ENCODE data around the gene TMEM69.
"Not testable (repeated sequence)": the region's sequence is repeated elsewhere in the genome, so short reads cannot be mapped to it uniquely, and the experiment has no call there.

TMEM69 gene

DNA sequence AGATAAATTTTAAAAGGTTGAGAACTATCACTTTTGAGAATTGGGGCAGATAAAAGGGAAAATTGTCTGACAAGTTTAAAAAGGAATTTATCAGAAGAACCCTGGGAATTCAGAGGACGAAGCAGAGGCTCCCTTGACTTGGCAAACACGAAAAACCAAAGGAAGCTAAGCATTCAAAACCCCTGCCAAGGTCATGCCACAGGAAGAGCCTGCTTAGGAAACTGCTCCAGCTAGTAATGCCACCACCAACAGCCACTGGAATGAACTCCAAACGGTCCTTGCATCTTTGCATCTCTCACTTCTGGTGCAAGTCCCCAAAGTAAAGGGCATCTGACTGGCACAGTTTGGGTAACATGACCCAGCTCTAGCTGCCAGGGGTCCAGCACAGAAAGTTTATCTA, 8.9 kb upstream of the TMEM69 start:
- DNase-seq = no peak

DNA sequence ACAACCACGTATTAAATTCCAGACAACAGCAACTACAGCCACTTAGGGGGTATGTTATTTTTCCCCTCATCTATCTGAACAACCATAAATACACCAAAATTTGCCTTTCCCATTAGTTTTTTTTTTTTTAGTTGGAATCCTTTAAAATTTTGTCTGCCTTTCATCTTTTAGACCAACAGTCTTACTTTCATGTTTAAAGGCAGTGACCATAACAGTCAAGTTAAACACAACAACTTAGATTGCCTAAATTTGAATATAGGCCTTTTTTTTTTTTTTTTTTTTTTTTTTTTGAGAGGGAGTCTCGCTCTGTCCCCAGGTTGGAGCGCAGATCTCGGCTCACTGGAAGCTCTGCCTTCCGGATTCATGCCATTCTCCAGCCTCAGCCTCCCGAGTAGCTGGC, 5.0 kb upstream of the TMEM69 start:
- no peak for DNase-seq

DNA sequence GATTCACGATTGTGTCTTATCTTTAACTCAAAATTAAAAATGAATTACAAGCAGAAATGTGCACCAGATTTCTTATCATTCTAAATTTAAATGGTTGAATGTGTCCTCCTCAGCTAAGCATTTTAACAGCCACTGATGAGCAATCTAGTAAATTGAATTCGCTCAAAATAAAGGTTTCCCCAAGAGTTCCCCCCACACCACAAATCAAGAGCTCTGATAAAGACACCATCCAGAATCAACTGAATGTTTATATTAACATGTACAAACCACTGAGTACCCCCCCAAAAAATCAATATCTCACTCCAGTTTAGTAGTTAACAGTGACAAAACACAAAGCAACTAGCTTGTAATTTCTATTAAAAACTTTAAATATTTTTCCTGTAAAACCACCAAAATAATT, 3.6 kb upstream of the TMEM69 start:
- no peak for DNase-seq

DNA sequence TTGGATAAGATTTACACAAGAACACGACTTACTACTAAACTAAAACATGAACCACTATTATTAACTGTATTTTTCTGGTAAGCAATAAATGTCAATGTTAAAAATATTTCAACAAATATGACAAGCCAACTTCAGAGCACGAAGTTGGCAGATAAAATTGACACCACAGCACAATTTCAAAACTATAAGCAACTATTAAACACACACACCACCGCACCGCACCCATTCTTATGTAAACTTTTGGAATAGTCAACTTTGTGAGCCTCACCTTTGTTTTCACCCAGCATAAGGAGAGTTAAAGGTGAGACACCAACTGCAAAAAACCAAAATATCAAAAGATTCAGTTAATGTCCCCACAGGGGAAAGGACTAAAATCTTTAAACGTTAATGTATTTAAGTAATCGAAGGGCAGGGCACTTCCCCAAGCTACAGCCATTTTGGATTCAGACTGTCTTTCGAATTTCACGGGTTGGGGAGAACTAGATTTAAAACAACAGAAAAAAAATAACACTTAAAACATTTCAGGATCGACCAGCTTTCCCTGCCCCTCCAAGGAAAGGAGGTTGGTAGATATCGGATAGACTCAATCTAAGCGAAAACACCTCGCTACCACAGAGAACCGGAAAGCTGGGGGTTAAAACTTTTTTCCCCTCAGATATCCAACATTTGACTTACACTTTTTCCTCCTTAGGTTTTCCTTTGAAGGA, 2.5 kb upstream of the TMEM69 start:
- DNase-seq = peak in 2 of 3 experiments; percentile 34

- peak; percentile 72 to 85 (median 79) for DNase-seq
Observed at GRCh38 chr1:45686015-45686287, 2.0 kb upstream of the TMEM69 start.

DNA sequence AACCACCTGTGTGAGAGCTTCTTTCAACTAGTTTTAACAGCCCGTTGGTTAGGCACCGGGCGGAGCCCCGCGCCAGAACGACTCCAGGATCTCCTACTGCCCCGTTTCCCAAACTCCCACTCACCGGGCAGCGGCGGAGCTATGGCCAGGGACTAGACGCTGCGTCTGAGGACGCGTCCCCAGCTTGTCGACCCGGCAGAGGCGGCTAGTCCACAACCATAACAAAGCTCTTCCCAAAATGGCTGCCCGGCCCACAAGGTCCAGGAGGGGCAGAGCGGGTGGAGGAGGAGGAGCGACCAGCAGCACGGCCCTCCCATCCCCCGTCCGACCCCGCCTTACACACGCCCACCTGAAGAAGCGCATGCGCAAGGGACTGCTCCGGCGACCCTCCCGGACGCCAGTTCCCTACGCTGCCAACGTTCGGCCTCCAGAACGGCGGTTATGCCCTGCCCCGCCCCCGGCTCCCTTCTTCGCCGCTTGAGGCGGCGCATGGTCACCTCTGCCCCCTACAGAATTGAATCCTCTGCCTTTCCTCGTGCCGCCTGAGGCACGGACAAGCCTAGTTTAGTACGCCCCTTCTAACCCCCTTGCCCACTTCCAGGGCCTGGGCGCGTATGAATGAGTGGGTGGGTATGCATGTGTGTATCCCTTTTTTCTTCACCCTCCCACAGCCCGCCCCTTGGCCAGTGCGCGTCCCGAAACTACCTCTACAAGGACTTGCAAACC, 1.5 kb upstream of the TMEM69 start, which contains the start of gene GPBP1L1:
Gene GPBP1L1 (minus strand): TSS at position 246 of the 726 bp plus-strand sequence. CDS start 27,446 bp downstream, outside the sequence.
- DNase-seq = peak; percentile 93 to 97 (median 94)

GRCh38 chr1:45687014-45687753, 797 bp upstream of the TMEM69 start:
- peak; percentile 97 to 99 (median 98) for DNase-seq

DNA sequence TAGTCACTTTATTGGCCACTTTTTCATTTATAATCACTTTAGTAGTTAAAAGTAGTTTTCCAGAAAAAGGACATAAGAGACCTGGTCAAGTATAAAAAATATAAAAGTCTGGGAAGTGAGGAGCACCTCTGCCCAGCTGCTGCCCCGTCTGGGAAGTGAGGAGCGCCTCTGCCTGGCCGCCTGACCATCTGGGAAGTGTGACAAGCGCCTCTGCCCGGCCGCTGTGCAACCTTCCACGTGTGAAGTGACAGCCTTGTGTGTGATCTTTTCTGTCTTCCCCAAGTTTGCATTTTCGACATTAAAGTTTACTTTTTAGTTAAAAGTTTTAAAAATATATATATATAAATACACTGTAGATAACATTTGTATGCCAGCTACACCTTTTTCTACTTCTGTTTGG, 5.8 kb downstream of the TMEM69 start:
- not testable (repeated sequence) for DNase-seq

DNA sequence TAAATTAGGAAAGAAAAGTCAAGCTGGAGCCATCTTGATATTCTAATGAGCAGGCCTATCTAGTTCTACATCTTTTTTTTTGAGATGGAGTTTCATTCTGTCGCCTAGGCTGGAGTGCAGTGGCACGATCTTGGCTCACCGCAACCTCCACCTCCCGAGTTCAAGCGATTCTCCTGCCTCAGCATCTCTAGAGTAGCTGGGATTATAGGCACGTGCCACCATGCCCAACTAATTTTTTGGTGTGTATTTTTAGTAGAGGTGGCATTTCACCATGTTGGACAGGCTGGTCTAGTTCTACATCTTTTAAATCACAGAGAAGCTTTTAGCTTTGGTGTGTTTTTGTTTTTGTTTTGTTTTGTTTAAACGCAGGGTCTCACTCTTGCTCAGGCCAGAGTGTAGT, 6.8 kb downstream of the TMEM69 start:
- DNase-seq = no peak

- no peak for DNase-seq
Observed at GRCh38 chr1:45704637-45705036, 16.7 kb downstream of the TMEM69 start.

- no peak for DNase-seq
Observed at GRCh38 chr1:45713711-45714110, 25.7 kb downstream of the TMEM69 start.

DNA sequence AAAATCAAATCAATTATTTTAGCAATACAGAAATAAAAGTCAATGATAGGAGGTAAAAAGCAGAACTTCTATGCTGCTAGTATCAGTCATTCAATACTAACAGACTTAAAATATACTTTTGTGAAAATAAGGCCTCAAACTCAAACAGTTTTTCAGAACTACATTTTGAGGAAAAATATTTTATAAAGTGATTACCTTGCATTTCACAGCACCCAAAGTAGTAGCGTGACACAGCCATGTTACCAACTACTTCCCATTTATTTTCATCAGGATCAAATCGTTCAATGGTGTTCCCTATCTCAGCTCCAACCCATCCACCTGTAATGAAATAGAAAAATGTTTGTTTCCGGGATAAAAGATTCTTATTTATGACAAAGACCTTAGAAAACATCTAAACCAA, 28.7 kb downstream of the TMEM69 start:
- no peak for DNase-seq

DNA sequence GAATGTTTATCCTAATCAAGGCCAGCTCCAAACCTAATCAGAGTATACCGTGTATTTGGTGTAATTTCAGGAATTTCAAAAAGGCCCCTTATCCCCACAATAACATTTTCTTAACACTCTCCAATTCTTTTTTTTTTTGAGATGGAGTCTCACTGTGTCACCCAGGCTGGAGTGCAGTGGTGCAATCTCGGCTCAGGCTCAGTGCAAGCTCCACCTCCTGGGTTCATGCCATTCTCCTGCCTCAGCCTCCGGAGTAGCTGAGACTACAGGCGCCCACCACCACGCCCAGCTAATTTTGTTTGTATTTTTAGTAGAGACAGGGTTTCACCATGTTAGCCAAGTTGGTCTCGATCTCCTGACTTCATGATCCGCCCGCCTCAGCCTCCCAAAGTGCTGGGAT, 29.4 kb downstream of the TMEM69 start:
- DNase-seq = not testable (repeated sequence)

DNA sequence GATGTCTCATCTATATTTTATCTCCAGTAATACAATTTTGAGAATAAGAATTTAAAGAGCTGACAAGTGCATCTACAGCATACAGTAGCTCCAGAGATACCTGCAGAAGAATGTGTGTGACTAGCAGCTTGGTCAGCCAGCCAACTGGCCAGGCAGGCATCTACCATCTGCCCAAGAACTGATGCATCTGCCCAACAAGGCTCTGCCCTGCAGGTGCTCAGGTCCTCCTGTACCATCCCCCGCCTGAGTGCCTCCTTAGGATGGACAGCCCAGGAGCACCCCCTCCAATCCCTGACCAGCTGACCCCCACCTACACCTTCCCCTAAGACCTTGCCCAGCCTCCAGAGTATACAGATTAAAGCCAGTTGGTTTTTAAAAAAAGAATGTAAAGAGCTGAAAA, 30.3 kb downstream of the TMEM69 start:
- no peak for DNase-seq

DNA sequence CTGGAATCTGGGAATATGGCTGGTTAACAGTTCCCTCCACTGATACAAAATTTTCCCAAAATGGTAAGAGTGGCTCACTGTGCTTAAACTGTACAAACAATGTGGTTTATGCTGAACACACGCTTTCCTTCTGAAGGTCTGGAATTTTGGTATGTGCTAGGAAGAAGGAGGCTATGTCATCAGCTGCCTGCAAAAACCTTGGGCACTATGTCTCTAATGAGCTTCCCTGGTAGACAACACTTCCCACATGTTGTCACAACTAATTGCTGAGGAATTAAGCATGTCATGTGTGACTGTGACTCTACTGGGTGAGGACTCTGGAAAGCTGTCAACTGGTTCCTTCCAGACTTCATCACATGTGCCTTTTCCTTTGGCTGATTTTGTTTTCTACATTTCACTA, 33.2 kb downstream of the TMEM69 start:
- DNase-seq = peak in 1 of 3 experiments; percentile 3

GRCh38 chr1:45722809-45723208, 34.8 kb downstream of the TMEM69 start:
- DNase-seq = no peak

DNA sequence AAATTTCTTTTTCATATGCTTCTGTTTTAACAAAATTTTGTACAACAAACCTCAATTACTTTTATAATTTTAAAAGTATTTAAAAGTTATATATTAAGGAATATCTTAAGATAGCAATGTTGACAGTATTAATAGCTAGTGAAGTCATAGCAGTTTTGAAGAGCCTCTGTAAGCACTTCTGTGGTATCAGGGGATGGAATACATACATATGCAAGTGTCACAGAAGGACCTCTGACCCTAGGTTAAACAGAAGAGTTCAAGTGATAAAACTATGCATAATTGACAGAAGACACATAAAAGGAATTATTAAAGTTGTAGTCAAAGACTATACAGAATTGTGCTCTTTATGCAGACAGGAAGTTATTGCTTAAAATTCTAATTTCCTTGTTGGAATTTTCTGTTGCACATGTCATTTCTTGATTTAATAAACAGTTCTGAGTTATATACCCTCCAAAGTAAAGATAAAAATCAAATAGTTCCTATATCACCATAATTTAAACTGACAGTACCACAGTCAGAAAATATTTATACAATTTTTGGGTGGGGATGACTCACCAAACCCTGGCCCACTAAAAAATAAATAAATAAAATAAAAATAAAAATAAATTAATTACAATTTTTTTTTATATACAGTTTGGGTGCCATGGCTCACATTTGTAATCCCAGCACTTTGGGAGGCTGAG, 35.4 kb downstream of the TMEM69 start:
- no peak for DNase-seq

- DNase-seq = not testable (repeated sequence)
Observed at GRCh38 chr1:45726007-45726406, 38.0 kb downstream of the TMEM69 start.

DNA sequence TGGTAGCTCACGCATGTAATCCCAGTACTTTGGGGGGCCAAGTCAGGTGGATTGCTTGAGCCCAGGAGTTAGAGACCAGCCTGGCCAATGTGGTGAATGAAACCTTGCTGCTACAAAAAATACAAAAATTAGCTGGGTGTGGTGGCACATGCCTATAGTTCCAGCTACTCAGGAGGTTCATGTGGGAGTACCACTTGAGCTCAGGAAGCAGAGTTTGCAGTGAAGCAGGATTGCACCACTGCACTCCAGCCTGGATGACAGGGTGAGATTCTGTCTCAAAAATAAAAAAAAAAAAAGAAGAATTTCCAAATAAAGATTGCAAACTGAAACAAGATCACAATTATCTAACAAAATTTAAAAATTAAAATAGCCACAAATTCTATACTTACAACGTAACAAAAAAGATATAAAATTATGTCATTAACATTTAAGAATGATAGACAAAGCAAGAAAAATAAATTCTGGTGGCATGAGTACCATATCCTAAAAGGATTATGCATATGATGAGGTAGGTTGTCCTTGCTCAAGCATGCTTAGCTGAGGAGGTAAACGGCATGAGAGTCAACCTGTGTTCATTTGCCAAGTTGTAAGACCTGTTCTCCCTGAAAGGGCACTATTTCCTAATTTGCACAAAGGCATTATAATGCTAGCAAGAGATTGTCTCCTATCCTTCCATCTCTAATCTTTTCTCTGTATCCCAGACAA, 42.2 kb downstream of the TMEM69 start:
- peak in 1 of 3 experiments; percentile 24 for DNase-seq

GRCh38 chr1:45730780-45731319, 42.9 kb downstream of the TMEM69 start:
- DNase-seq = no peak

DNA sequence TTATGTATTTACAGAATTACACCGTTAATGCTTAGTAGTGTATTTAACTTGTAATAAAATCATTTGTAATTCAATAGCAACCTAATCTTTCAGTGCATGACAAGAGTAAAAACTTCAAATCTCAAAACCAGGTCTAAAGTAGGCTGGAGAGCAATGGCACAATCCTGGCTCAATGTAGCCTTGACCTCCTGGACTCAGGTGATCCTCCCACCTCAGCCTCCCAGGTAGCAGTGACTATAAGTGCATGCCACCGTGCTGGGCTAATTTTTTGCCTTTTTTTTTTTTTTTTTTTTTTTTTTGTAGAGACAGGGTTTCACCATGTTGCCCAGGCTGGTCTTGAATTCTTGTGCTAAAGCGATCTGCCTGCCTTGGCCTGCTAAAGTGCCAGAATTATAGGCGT, 51.2 kb downstream of the TMEM69 start:
- DNase-seq = no peak

DNA sequence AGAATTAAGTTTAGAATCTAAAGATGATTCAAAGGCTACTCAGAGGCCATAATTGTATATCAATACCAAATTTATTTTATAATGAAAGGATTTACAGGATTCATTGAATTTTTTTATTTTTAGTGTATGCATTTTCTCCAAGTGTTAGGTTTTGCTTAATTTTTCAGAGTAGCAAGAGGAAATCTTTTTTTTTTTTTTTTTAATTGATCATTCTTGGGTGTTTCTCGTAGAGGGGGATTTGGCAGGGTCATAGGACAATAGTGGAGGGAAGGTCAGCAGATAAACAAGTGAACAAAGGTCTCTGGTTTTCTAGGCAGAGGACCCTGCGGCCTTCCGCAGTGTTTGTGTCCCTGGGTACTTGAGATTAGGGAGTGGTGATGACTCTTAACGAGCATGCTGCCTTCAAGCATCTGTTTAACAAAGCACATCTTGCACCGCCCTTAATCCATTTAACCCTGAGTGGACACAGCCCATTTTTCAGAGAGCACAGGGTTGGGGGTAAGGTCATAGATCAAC, 51.7 kb downstream of the TMEM69 start:
- peak in 1 of 3 experiments; percentile 15 for DNase-seq

Measured in NCI-H1417 (cell line).